Measurements from ENCODE around the gene NSDHL. TPM values are rescaled to one million over a fixed set of nuclear protein-coding genes. Genes with fewer than 3 reads are reported as not detected.

Gene NSDHL
- total RNA-seq, 1 donor from 2014 or later, result 34.2 TPM

DNA sequence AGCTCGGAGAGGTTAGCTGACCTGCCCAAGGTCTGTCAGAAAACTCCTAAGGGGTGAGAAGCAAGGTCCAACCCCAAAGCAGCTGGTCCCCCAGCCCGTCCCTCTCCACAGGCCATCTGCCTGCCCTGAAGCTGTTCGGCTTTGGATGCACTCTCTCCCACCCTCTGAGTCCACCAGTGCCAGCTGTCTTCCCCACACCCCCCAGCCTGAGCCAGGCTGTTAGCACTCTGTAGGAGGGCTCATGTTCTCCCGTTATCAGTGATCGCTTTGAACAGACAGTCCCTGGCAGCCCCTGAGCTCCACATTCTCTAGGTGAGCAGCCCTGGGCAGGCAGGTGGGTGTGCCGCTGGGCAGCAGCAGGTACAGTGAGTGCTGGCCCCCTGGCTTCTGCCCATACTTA lies 83.0 kb downstream of the NSDHL start:
- TF ChIP-seq, protein P1, sequence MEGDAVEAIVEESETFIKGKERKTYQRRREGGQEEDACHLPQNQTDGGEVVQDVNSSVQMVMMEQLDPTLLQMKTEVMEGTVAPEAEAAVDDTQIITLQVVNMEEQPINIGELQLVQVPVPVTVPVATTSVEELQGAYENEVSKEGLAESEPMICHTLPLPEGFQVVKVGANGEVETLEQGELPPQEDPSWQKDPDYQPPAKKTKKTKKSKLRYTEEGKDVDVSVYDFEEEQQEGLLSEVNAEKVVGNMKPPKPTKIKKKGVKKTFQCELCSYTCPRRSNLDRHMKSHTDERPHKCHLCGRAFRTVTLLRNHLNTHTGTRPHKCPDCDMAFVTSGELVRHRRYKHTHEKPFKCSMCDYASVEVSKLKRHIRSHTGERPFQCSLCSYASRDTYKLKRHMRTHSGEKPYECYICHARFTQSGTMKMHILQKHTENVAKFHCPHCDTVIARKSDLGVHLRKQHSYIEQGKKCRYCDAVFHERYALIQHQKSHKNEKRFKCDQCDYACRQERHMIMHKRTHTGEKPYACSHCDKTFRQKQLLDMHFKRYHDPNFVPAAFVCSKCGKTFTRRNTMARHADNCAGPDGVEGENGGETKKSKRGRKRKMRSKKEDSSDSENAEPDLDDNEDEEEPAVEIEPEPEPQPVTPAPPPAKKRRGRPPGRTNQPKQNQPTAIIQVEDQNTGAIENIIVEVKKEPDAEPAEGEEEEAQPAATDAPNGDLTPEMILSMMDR (IDR thresholded peaks at IDR 0.05; ENCODE audit: insufficient read depth, low read depth, low read length), result no peak
- TF ChIP-seq EZH2 (IDR thresholded peaks at IDR 0.05; ENCODE audit: insufficient read depth, low read length), result no peak
- no peak for DNase-seq (ENCODE audit: low read depth)
- no peaks in the 10 kb centered on the region for H3K9me3 Mint-ChIP-seq (ENCODE audit: unreplicated experiment)

DNA sequence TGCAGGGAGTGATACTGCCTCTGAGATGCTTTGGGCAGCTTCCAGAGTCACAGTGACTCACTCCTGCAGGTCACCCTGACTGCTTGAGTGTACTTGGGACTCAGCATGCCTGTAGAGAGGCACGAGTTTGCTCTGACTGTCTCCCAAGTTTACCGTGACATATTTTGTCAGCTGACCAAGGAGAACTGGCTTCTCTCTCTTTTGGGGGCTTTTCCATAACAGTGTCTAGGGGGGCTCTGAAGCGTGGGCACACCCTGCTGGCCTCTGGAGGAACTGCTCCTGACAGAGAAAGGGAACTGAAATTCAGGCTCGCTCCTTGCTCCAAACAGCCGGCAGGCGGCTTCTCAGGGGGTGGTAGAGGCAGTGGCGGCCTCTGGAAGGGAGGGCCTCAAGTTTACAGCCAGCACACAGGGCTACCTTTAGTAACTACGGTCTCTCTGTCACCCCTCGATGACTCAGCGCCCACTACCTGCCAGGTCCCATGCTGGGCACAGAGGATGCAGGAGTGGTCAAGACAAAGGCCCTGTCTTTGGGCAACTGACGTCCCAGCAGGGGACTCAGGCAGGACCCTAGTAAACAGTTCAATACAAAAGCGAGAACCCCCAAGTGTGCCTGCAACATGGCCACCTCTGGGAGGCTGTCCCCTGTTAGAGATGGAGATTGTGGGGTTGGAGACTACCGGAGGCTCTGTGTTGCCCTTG lies 84.8 kb downstream of the NSDHL start:
- Mint-ChIP-seq H3K27ac (ENCODE audit: unreplicated experiment) (no peak overlapping the region), H3K4me1 (ENCODE audit: low read depth, unreplicated experiment) (no peaks in the 10 kb centered on the region), H3K4me3 (ENCODE audit: unreplicated experiment) (no peak overlapping the region), H3K36me3 (ENCODE audit: low read depth, unreplicated experiment) (peaks cover 2% of the 10 kb centered on the region), H3K27me3 (ENCODE audit: low read depth, unreplicated experiment) (no peaks in the 10 kb centered on the region), H3K9me3 (ENCODE audit: unreplicated experiment) (no peaks in the 10 kb centered on the region)
- H3K9me3 ChIP-seq (ENCODE audit: insufficient read depth, low read depth, low read length), result no peaks in the 10 kb centered on the region
- TF ChIP-seq, protein P1 (IDR thresholded peaks at IDR 0.05; ENCODE audit: insufficient read depth, low read depth, low read length), result peak; percentile 48
- no peak for TF ChIP-seq EZH2 (IDR thresholded peaks at IDR 0.05; ENCODE audit: insufficient read depth, low read length)
- H3K79me2 ChIP-seq (ENCODE audit: insufficient read depth, low read length), result no peaks in the 10 kb centered on the region
- peak overlapping the region; percentile 50 for H3K9ac ChIP-seq (ENCODE audit: low read length)
- peak overlapping the region; percentile 46 for H3K4me2 ChIP-seq (ENCODE audit: low read length)
- H4K20me1 ChIP-seq (ENCODE audit: insufficient read depth, low read length), result no peaks in the 10 kb centered on the region
- H3K27ac ChIP-seq (ENCODE audit: low read depth, low read length), result peak overlapping the region; percentile 18
- DNase-seq (ENCODE audit: low read depth) (peak; percentile 52), FAIRE-seq (peak; percentile 85)
- no peaks in the 10 kb centered on the region for H3K27me3 ChIP-seq (ENCODE audit: insufficient read depth, low read length)
- H3K36me3 ChIP-seq (ENCODE audit: insufficient read depth, low read length), result no peaks in the 10 kb centered on the region
- H2AFZ ChIP-seq (ENCODE audit: low read depth, low read length), result no peak overlapping the region
- no peak overlapping the region for H3K4me3 ChIP-seq (ENCODE audit: insufficient read depth, low read depth, low read length)
- peaks cover 10% of the 10 kb centered on the region for H3K4me1 ChIP-seq (ENCODE audit: insufficient read depth, low read length)

More for the DNA sequence above, 83.0 kb downstream of the NSDHL start:
- Histone ChIP-seq H3K36me3 (ENCODE audit: insufficient read depth, low read length) (no peaks in the 10 kb centered on the region), H3K4me1 (ENCODE audit: insufficient read depth, low read length) (peaks cover 10% of the 10 kb centered on the region), H3K79me2 (ENCODE audit: insufficient read depth, low read length) (no peaks in the 10 kb centered on the region), H3K27ac (ENCODE audit: low read depth, low read length) (no peak overlapping the region), H3K27me3 (ENCODE audit: insufficient read depth, low read length) (no peaks in the 10 kb centered on the region), H3K4me3 (ENCODE audit: insufficient read depth, low read depth, low read length) (no peak overlapping the region), H2AFZ (ENCODE audit: low read depth, low read length) (no peak overlapping the region), H3K9me3 (ENCODE audit: insufficient read depth, low read depth, low read length) (no peaks in the 10 kb centered on the region), H3K4me2 (ENCODE audit: low read length) (no peak overlapping the region), H3K9ac (ENCODE audit: low read length) (no peak overlapping the region), H4K20me1 (ENCODE audit: insufficient read depth, low read length) (no peaks in the 10 kb centered on the region)
- no peaks in the 10 kb centered on the region for H3K36me3 Mint-ChIP-seq (ENCODE audit: low read depth, unreplicated experiment)
- no peaks in the 10 kb centered on the region for H3K27me3 Mint-ChIP-seq (ENCODE audit: low read depth, unreplicated experiment)
- H3K4me3 Mint-ChIP-seq (ENCODE audit: unreplicated experiment), result no peak overlapping the region
- H3K27ac Mint-ChIP-seq (ENCODE audit: unreplicated experiment), result no peak overlapping the region
- no peak for FAIRE-seq
- H3K4me1 Mint-ChIP-seq (ENCODE audit: low read depth, unreplicated experiment), result no peaks in the 10 kb centered on the region

Data from astrocyte (in vitro differentiated cells and primary cell).